Measurements from ENCODE around the gene UAP1L1.

- TF ChIP-seq POLR2A (IDR thresholded peaks at IDR 0.05; ENCODE audit: low read depth, low read length) (no peak), POLR2AphosphoS5 (IDR thresholded peaks at IDR 0.05; ENCODE audit: low read depth, low read length) (no peak)
Measured at GRCh38 chr9:137127301-137128157, 50.2 kb downstream of the UAP1L1 start.

Measured in GM12892 (cell line).